GM18868 (cell line): ENCODE results near the gene HVCN1.
"Not testable (repeated sequence)": the region's sequence is repeated elsewhere in the genome, so short reads cannot be mapped to it uniquely, and the experiment has no call there.

Experiments used
- ATAC-seq: cut with Tn5 transposase; IDR thresholded peaks from one replicate; pipeline ENCODE4 v1.9.1; 2021; ENCODE audit warnings: mild to moderate bottlenecking, moderate library complexity; ENCODE audit not compliant: unreplicated experiment

Gene HVCN1

GRCh38 chr12:110668480-110669192 lies 20.3 kb downstream of the HVCN1 start:
- ATAC-seq: no peak

- no peak for ATAC-seq
Measured at GRCh38 chr12:110667671-110668070, 21.2 kb downstream of the HVCN1 start.

- no peak for ATAC-seq
Measured at GRCh38 chr12:110666892-110667291, 22.0 kb downstream of the HVCN1 start.

- ATAC-seq: peak; percentile 91
Measured at GRCh38 chr12:110661337-110661972, 27.5 kb downstream of the HVCN1 start.

- ATAC-seq: no peak
Measured at GRCh38 chr12:110658878-110659277, 30.0 kb downstream of the HVCN1 start.

GRCh38 chr12:110658242-110658641 lies 30.7 kb downstream of the HVCN1 start:
- ATAC-seq: no peak

- ATAC-seq: no peak
Measured at GRCh38 chr12:110657747-110658146, 31.2 kb downstream of the HVCN1 start.

GRCh38 chr12:110656071-110656655 lies 32.8 kb downstream of the HVCN1 start:
- no peak for ATAC-seq

GRCh38 chr12:110654238-110654637 lies 34.7 kb downstream of the HVCN1 start:
- not testable (repeated sequence) for ATAC-seq

GRCh38 chr12:110649341-110649847 lies 39.5 kb downstream of the HVCN1 start:
- ATAC-seq: no peak

GRCh38 chr12:110647631-110648040 lies 41.3 kb downstream of the HVCN1 start:
- peak; percentile 51 for ATAC-seq

- ATAC-seq: no peak
Measured at GRCh38 chr12:110641521-110641920, 47.4 kb downstream of the HVCN1 start.

- no peak for ATAC-seq
Measured at GRCh38 chr12:110640275-110641025, 48.5 kb downstream of the HVCN1 start.

- ATAC-seq: no peak
Measured at GRCh38 chr12:110639336-110640141, 49.4 kb downstream of the HVCN1 start.

- no peak for ATAC-seq
Measured at GRCh38 chr12:110638796-110639195, 50.1 kb downstream of the HVCN1 start.

- ATAC-seq: peak; percentile 44
Measured at GRCh38 chr12:110637869-110638441, 51.0 kb downstream of the HVCN1 start.

- no peak for ATAC-seq
Measured at GRCh38 chr12:110636516-110636915, 52.4 kb downstream of the HVCN1 start.

- no peak for ATAC-seq
Measured at GRCh38 chr12:110635055-110635454, 53.9 kb downstream of the HVCN1 start.

- ATAC-seq: no peak
Measured at GRCh38 chr12:110627500-110628195, 61.3 kb downstream of the HVCN1 start.
